GM08714 (cell line): ENCODE results near the gene CHAF1A.

Experiments used
- H3K4me3 ChIP-seq: fragments of 200-500 bp; sonication (Bioruptor generic); 2 replicates; pipeline ENCODE4 v1.5.1; 2014; ENCODE audit warnings: mild to moderate bottlenecking, low read length, inconsistent platforms
- ZNF274 ChIP-seq: IDR thresholded peaks from 2 replicates; pipeline ENCODE4 v1.6.1; 2012; ENCODE audit warnings: mild to moderate bottlenecking, low read depth, low read length

Gene CHAF1A

DNA sequence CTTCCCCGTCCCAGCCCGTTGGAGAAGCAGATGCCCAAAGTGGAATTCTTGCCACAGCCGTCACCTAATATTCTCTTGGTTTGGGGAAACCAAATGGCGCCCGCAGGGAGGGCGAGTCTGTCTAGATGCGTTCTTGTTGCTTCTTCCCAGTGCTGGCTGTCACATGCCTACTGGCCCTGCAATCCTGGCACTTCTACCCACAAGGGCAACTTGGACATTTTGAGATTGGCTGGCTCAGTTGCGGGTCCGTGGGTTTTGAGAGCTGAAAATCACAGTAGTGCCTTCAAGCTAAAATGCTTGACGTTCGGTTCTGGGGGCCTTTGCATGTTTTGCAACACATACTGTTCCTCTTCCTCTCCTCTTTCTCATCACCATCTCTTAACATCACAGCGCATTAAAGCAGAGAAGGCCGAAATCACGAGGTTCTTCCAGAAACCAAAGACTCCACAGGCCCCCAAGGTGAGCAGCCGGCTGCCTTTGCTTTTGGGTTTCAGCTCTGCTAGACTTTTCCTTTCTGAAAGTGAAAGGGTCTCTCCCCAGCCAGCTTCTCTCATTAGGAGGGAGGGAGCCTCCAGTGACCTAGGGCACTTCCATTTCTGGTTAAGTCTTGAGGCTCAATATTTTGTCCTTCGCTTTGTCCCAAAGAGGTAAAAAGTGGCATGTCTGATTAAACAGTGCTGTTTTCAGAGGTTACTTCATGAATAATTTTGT is 21.1 kb downstream of the CHAF1A start:
- no peak overlapping the region for H3K4me3 ChIP-seq

DNA sequence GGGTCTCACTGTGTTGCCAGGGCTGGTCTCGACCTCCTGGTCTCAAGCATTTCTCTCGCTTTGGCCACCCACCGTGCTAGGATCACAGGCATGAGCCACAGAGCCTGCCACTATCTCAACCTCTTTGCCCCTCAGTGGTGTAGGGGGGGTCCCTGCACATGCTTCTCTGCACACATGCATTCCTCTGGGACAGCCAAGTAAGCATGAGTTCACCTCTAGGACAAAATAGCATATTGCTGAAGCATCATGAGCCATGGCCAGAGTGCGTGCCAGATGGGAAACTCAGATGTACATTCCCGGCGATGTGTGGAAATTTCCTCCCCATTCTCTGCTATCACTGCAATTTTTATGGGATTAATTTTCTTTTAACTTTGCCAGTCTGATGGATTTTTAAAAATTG is 23.1 kb downstream of the CHAF1A start:
- no peak for TF ChIP-seq ZNF274
- H3K4me3 ChIP-seq: no peak overlapping the region

More for the DNA sequence above, 21.1 kb downstream of the CHAF1A start:
- TF ChIP-seq ZNF274: no peak

DNA sequence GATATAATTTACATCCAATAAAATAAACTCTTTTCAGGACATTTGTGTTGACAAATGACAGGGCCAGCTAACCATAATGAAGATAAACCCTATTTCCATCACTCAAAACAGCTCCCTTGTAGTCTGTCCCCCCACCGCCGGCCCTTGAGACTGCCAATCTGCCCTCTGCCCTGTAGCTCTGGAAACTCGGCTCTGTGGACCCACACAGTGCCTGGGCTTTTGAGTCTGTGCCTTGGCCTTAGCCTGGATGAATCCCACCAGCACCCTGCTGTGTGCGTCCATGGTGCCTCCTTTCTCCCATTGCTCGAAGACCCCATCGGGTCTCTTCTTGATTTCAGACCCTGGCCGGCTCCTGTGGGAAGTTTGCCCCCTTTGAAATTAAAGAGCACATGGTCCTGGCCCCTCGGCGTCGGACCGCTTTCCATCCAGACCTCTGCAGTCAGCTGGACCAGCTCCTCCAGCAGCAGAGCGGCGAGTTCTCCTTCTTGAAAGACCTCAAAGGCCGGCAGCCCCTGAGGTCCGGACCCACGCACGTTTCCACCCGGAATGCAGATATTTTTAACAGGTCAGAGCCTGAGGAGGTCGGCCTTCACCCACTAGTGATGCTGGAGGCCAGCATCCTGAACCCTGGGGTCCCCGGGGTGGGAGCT is 26.0 kb downstream of the CHAF1A start:
- TF ChIP-seq ZNF274: no peak
- H3K4me3 ChIP-seq: no peak overlapping the region

DNA sequence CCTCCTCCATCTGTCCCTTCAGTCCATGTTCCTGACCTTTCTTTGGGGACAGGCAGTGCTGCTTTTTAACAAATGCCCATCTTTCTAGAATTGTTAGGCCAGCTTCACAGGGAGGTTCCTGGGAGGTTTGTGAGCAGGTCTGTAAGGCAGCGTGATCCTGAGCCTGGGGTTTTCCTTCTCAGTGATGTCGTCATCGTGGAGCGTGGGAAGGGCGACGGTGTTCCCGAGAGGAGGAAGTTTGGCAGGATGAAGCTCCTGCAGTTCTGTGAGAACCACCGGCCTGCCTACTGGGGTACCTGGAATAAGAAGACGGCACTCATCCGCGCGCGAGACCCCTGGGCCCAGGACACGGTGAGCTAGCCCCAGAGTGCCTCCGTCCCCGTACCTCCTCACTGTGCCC is 26.8 kb downstream of the CHAF1A start:
- TF ChIP-seq ZNF274: no peak
- H3K4me3 ChIP-seq: no peak overlapping the region

DNA sequence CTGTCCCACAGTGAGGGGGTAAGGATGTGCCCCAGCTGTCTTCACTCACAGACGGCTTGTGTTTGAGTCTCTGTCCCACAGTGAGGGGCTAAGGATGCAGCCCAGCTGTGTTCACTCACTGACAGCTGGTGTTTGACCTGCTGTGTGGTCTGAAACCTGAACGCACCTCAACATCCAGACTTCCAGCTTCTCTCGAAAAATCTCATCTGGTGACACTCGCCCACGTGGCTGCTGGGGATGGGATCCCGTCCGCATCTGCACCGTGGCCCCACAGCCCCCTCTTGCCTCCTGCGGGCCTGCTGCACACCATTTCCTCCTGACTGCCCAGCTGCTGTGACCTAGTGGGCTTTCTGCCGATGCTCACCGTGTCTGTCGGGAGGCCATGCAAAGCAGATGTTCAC is 27.3 kb downstream of the CHAF1A start:
- no peak for TF ChIP-seq ZNF274
- no peak overlapping the region for H3K4me3 ChIP-seq

DNA sequence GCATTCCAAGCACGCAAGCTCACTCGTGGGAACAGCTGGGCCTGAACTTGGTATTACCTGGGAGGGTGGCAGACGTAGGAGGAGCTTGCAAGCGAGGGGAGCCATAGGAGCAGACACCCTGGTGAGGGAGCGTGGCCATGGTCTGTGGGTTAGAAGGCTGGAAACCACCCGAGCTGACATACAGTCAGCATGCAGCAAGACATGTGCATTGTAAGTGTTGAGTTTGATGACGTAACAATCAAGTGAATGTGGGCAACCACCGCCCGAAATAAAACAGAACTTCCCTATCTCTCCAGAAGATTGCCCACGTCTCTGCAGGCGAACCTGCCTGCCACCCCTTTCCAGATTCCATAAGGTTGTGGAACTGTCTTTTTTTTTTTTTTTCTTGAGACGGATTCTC is 28.3 kb downstream of the CHAF1A start:
- no peak for TF ChIP-seq ZNF274
- H3K4me3 ChIP-seq: no peak overlapping the region

DNA sequence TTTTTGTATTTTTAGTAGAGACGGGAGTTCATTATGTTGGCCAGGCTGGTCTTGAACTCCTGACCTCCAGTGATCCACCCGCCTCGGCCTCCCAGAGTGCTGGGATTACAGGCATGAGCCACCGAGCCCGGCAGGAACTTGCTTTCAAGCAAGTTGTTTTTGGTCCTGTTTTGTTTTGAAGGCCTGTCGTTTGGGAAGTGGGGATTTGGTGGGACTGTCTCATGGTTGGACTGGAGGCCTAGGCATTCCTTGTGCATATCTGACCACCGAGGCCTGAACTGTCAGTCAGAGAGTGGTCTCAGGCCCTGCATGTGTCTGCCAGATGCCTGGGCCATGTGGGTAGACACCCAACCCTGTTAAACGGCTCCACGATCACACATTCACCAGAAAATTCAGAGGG is 28.9 kb downstream of the CHAF1A start:
- H3K4me3 ChIP-seq: no peak overlapping the region
- no peak for TF ChIP-seq ZNF274

DNA sequence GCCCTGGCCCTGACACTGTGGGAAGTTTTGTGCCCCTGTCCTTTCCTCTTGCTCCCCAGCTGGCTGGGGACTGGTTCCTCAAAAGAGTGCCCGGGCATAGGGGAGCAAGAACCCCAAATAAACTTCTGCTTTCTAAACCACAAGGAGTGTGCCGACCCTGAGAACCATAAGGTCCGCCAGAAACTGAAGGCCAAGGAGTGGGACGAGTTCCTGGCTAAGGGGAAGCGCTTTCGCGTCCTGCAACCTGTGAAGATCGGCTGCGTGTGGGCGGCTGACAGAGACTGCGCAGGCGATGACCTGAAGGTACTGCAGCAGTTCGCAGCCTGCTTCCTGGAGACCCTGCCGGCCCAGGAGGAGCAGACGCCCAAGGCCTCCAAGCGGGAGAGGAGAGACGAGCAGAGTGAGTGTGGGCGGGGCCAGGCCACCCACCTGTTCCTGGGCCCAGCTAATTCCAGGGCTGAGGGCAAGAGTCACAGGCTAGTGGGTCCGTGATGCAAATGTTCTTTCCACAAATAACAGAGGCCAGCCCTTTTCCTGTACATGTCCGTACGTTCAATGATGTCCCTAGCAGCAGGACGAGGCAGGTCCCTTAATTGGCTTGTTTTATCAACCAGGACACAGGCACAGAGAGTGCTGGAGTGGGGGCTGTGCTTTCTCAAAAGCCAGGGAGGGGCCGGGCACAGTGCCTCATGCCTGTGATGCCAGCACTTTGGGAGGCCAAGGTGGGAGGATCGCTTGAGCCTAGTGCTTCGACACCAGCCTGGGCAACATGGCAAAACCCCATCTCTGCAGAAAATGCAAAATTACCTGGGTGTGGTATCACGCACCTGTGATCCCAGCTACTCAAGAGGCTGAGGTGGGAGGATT is 29.6 kb downstream of the CHAF1A start:
- TF ChIP-seq ZNF274: no peak
- H3K4me3 ChIP-seq: no peak overlapping the region

DNA sequence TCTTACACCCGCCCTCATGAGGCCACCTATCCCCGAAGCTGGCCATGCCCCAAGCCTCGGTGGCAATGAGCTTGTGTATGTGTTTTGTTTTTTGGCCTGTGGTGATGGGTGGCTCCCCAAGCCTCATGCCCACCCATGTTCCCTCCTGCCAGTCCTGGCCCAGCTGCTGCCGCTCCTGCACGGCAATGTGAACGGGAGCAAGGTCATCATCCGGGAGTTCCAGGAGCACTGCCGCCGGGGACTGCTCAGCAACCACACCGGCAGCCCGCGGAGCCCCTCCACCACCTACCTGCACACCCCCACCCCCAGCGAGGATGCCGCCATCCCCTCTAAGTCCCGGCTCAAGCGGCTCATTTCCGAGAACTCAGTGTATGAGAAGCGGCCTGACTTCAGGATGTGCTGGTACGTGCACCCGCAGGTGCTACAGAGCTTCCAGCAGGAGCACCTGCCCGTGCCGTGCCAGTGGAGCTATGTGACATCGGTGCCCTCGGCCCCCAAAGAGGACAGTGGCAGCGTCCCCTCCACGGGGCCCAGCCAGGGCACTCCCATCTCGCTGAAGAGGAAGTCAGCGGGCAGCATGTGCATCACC is 30.6 kb downstream of the CHAF1A start:
- no peak overlapping the region for H3K4me3 ChIP-seq
- TF ChIP-seq ZNF274: no peak

DNA sequence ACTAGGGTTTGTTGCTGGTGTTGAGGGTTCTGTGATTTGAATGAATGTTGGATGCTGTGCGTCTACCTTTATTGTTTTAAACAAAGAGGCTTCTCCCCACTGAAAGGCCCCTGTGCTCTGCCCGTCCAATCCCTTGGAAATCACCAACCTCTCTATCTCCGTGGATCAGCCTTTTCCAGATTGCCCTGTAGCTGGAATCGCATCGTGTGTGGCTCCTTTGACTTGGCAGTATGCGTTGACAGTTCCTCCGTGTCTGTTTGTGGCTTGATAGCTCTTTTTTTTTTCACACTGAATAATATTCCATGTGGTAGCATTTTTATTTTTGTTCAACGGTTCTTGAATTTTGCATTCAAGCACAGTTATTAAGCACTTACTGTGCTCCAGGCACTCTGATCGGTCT is 32.0 kb downstream of the CHAF1A start:
- TF ChIP-seq ZNF274: no peak
- H3K4me3 ChIP-seq: no peak overlapping the region

DNA sequence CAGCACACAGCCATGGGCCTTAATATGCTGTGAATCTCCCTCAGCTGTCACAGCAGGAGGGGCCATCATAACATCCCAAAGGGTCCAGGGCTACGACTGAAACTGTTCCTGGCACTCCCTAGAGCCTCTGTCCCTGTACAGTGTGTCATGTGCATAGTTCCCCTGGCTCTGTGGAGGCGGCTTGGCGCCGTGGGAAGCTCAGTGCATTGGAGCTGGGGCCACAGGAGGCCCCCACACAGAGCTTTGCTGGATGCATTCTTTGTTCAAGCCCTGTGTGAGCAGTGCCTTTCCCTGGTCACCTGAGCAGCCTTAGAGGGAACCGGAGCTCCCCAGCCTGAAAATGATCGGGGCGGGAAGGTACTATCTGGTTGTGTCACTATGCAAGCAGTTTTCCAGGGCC is 33.8 kb downstream of the CHAF1A start:
- H3K4me3 ChIP-seq: no peak overlapping the region
- no peak for TF ChIP-seq ZNF274

DNA sequence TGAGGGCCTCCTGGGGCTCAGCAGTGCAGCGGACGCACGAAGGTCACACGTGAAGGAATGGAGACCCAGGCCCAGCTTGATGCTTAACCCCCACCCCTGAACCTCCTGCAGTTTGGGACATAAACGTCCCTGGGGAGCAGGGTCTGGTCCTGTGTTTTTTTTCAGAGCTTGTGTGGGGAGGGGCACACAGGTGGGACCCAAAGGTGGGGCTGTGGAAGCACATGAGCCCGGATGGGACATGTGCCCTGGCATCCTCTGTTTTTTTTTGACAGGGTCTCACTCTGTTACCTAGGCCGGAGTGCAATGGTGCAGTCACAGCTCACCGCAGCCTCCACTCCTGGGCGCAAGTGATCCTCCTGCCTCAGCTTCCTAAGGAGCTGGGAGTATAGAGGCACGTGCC is 34.7 kb downstream of the CHAF1A start:
- no peak overlapping the region for H3K4me3 ChIP-seq
- no peak for TF ChIP-seq ZNF274

DNA sequence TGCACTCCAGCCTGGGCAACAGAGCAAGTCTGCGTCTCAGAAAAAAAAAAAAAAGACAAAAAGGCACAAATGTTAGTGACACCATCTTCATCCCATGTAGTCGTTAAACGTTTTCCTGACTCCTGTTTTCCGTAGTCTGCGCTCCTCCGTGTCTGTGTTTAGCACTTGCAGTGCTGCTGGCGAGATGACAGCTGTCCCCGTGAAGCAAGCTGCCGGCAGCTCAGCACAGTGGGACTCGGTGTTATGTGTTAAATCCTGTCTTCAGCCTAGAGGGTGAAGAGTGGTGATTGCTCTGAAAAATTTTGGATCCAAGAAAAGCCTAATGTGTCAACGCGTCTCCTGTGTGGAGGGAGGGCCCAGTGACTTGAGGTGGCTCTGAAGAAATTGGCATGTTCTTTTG is 36.8 kb downstream of the CHAF1A start:
- no peak for TF ChIP-seq ZNF274
- no peak overlapping the region for H3K4me3 ChIP-seq

DNA sequence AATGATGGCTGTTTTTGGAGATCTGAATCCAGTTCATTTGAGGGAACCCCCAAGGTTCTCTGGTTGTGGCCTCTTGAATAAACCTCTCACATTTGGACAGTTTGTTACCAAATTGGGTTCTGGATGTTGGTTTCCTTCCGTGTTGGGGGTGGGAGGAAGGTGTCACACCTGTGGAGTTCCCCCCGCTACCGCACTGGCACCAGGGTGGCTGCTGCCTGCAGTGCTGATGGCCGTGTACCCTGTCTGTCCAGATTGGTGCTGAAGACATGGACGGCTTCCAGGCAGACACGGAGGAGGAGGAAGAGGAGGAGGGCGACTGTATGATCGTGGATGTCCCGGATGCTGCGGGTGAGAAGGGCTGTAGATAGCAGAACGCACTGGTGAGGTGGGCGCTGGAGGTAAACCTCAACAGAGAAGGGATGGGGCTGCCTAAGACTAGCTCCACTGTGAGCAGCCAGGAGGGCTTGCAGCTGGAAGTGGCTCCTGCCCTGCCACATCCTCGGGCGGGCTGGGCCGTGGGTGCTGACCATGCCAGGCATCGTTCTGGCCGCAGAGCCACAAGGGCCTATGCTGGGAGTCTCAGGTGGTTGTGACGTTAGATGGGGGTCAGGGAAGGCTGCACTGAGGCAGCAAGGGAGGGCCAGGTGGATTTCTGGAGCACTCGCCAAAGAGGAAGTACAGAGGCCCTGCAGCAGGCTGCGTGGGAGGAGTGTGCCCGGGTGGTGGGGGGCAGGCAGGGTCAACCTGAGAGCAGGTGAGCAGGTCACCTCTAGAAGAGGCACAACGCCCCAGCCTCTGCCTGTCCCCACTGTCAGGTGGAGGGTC is 39.8 kb downstream of the CHAF1A start:
- no peak for TF ChIP-seq ZNF274
- no peak overlapping the region for H3K4me3 ChIP-seq
